Measurements from ENCODE around the gene SHOC1. TPM values are rescaled to one million over a fixed set of nuclear protein-coding genes. Genes with fewer than 3 reads are reported as not detected.

Gene SHOC1
- not detected for total RNA-seq
- not detected for polyA plus RNA-seq (2013, experiment 1 of 2)
- not detected for polyA plus RNA-seq (2013, experiment 2 of 2)
- long read RNA-seq, experiment 1, result 0 reads
- long read RNA-seq, experiment 2, partial matches to known transcripts, result 0 of 3 reads
- long read RNA-seq, experiment 2, other reads (novel, unspliced or antisense), result 3 of 3 reads
- long read RNA-seq, experiment 3, result 0 reads
- long read RNA-seq, experiment 4, result 0 reads

DNA sequence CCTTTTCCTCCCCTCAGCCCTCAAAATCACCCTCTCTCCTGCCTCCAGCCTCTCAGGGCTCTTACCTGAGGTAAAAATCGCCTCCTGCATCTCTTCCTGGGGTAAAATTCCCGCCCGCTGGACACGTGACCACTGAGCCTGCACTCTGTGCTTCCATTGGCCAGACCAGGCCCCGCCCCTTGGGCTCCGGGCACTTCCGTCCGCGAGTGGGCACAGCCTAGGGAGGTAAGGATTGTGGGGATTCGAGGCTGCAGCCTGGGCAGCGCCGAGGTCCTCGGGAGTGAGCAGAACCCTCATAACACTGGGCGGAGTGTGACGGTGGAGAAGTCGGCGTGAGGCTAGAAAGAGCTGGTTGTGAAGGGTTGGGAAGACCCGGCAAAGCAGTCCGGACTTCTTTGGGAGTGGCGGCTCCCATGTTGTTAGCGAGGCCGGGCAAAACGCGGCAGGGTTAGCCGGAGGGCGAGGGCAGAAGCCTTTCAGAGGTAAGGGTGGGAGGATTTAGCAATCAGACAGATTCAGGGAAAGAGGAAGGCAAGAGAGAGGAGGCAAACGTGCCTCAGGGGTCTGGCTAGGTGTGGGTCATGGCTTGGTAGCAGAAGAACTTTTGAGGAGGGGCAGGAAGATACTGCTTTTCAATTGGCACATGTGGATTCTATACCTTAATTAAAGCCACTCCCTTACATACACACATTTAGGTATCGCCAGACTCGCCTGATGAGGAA lies at the start of gene SHOC1:
Gene SHOC1 (minus strand): TSS at position 103 of the 722 bp plus-strand sequence. CDS start 3,519 bp downstream, outside the sequence.
- Histone ChIP-seq H3K4me3 (ENCODE audit: low read length) (no peak within 1 kb of the TSS), H3K4me1 (ENCODE audit: control insufficient read depth, insufficient read depth, low read length) (no peaks in the 10 kb centered on the region), H3K36me3 (ENCODE audit: control insufficient read depth, insufficient read depth, low read length) (no peaks in the 10 kb centered on the region), H3K9ac (ENCODE audit: extremely low read depth, low read length, poor library complexity, severe bottlenecking) (no peak within 1 kb of the TSS), H3K27me3 (ENCODE audit: control insufficient read depth, insufficient read depth, low read length, poor library complexity, severe bottlenecking) (no peaks in the 10 kb centered on the region), H3K27ac (ENCODE audit: low read depth, low read length) (no peak within 1 kb of the TSS), H3K9me3 (ENCODE audit: control insufficient read depth, low read length) (no peaks in the 10 kb centered on the region)
- DNase-seq, result no peak
- Mint-ChIP-seq H3K9me3 (no peaks in the 10 kb centered on the region), H3K27me3 (ENCODE audit: insufficient read depth) (peaks cover 9% of the 10 kb centered on the region), H3K36me3 (ENCODE audit: low read depth) (peaks cover 5% of the 10 kb centered on the region), H3K4me3 (no peak within 1 kb of the TSS), H3K4me1 (no peaks in the 10 kb centered on the region), H3K27ac (no peak within 1 kb of the TSS)
- WGBS, 2 experiments (ENCODE audit: insufficient coverage in 1 of 2, insufficient read length in 1 of 2), result 95 to 96% methylated on average over 14 to 29 of the region's 29 CpGs
- TF ChIP-seq, protein P1, sequence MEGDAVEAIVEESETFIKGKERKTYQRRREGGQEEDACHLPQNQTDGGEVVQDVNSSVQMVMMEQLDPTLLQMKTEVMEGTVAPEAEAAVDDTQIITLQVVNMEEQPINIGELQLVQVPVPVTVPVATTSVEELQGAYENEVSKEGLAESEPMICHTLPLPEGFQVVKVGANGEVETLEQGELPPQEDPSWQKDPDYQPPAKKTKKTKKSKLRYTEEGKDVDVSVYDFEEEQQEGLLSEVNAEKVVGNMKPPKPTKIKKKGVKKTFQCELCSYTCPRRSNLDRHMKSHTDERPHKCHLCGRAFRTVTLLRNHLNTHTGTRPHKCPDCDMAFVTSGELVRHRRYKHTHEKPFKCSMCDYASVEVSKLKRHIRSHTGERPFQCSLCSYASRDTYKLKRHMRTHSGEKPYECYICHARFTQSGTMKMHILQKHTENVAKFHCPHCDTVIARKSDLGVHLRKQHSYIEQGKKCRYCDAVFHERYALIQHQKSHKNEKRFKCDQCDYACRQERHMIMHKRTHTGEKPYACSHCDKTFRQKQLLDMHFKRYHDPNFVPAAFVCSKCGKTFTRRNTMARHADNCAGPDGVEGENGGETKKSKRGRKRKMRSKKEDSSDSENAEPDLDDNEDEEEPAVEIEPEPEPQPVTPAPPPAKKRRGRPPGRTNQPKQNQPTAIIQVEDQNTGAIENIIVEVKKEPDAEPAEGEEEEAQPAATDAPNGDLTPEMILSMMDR (conservative IDR thresholded peaks at IDR 0.05), result no peak

DNA sequence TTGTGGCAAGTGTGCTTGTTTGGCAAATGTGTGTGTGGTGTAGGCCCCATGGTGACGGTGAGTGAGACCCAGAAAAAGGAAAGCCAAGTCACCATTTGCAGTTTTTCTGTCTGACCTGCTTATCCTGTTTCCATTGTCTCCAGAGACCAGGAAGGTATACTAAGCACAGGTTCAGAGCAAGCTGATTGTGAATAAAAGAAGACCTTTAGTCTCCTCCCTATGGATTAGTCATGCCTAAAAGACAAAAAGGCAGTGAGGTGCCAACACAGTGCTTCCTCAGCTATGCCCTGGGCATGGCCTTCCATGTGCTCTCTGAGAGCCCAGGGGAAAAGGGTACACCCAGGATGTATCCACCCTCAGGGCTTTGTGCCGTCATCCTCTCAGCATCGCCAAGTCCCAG lies 49.2 kb upstream of the SHOC1 start:
- Mint-ChIP-seq H3K27me3 (ENCODE audit: insufficient read depth) (no peaks in the 10 kb centered on the region), H3K27ac (no peak overlapping the region), H3K4me3 (no peak overlapping the region), H3K9me3 (no peaks in the 10 kb centered on the region), H3K4me1 (no peaks in the 10 kb centered on the region), H3K36me3 (ENCODE audit: low read depth) (no peaks in the 10 kb centered on the region)
- no peaks in the 10 kb centered on the region for H3K9me3 ChIP-seq (ENCODE audit: control insufficient read depth, low read length)
- H3K4me1 ChIP-seq (ENCODE audit: control insufficient read depth, insufficient read depth, low read length), result no peaks in the 10 kb centered on the region
- H3K4me3 ChIP-seq (ENCODE audit: low read length), result no peak overlapping the region
- no peaks in the 10 kb centered on the region for H3K27me3 ChIP-seq (ENCODE audit: control insufficient read depth, insufficient read depth, low read length, poor library complexity, severe bottlenecking)
- no peak overlapping the region for H3K27ac ChIP-seq (ENCODE audit: low read depth, low read length)
- TF ChIP-seq, protein P1 (conservative IDR thresholded peaks at IDR 0.05), result no peak
- no peaks in the 10 kb centered on the region for H3K36me3 ChIP-seq (ENCODE audit: control insufficient read depth, insufficient read depth, low read length)
- DNase-seq, result no peak
- no peak overlapping the region for H3K9ac ChIP-seq (ENCODE audit: extremely low read depth, low read length, poor library complexity, severe bottlenecking)
- 91 to 93% methylated on average over 3 of the region's 3 CpGs for WGBS, 2 experiments (ENCODE audit: insufficient coverage in 1 of 2, insufficient read length in 1 of 2)

DNA sequence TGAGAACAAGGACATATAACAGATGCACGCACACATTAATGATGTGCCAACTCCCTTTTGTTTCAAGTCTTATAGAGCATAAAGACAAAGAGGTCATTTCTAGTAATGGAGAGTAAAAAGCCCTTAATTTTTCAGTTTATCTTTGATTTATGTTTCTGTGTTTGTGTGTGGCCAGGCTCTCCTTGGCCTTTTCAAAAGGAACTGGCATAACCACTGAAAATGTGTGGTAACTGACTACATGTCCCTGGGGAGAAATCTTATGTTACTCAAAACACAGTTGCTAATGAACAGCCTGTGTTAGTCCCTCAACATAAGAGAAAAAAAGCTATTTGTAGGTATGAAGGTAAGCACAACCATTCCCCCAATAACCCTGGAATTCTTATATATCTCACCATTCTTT lies 47.6 kb upstream of the SHOC1 start:
- no peak overlapping the region for H3K4me3 Mint-ChIP-seq
- Histone ChIP-seq H3K27me3 (ENCODE audit: control insufficient read depth, insufficient read depth, low read length, poor library complexity, severe bottlenecking) (no peaks in the 10 kb centered on the region), H3K4me1 (ENCODE audit: control insufficient read depth, insufficient read depth, low read length) (no peaks in the 10 kb centered on the region), H3K36me3 (ENCODE audit: control insufficient read depth, insufficient read depth, low read length) (no peaks in the 10 kb centered on the region), H3K9ac (ENCODE audit: extremely low read depth, low read length, poor library complexity, severe bottlenecking) (no peak overlapping the region), H3K9me3 (ENCODE audit: control insufficient read depth, low read length) (no peaks in the 10 kb centered on the region), H3K27ac (ENCODE audit: low read depth, low read length) (no peak overlapping the region), H3K4me3 (ENCODE audit: low read length) (no peak overlapping the region)
- no peaks in the 10 kb centered on the region for H3K27me3 Mint-ChIP-seq (ENCODE audit: insufficient read depth)
- no peaks in the 10 kb centered on the region for H3K4me1 Mint-ChIP-seq
- no peaks in the 10 kb centered on the region for H3K36me3 Mint-ChIP-seq (ENCODE audit: low read depth)
- no peak for DNase-seq
- H3K9me3 Mint-ChIP-seq, result no peaks in the 10 kb centered on the region
- 85% methylated on average over 1 of the region's 1 CpG; no CpG with 5 or more reads in 1 of the 2 experiments for WGBS, 2 experiments (ENCODE audit: insufficient coverage in 1 of 2, insufficient read length in 1 of 2)
- no peak overlapping the region for H3K27ac Mint-ChIP-seq
- TF ChIP-seq, protein P1 (conservative IDR thresholded peaks at IDR 0.05), result no peak

Data from endodermal cell (in vitro differentiated cells).